Neutrophil (primary cell): Measurements from ENCODE around the gene AKNA.

ENCODE experiments used
- H3K27ac ChIP-seq: fragments of 200-600 bp; sonication (generic); 2 replicates; pipeline ENCODE4 v1.5.1; 2016; ENCODE audit warnings: mild to moderate bottlenecking, moderate library complexity
- H3K27me3 ChIP-seq: fragments of 200-600 bp; sonication (generic); 2 replicates; pipeline ENCODE4 v1.6.0; 2016; ENCODE audit warnings: mild to moderate bottlenecking
- H3K36me3 ChIP-seq: fragments of 200-600 bp; sonication (generic); 2 replicates; pipeline ENCODE4 v1.5.1; 2017
- H3K4me1 ChIP-seq, 2 experiments: fragments of 200-600 bp in 1 of 2; sonication (generic) in 1 of 2; 1 replicate in 1 of 2; 2 replicates in 1 of 2; pipeline versions ENCODE4 v1.5.1 to v1.6.1; 2013 to 2016; ENCODE audit warnings: low read depth in 1 of 2, low read length in 1 of 2, mild to moderate bottlenecking in 1 of 2, moderate library complexity in 1 of 2; ENCODE audit not compliant: control insufficient read depth in 1 of 2, insufficient read depth in 1 of 2
- H3K4me3 ChIP-seq, 2 experiments: fragments of 200-600 bp in 1 of 2; sonication (generic) in 1 of 2; 1 replicate in 1 of 2; 2 replicates in 1 of 2; pipeline ENCODE4 v1.5.1; 2013 to 2016; ENCODE audit warnings: low read depth in 1 of 2, low read length in 1 of 2, mild to moderate bottlenecking in 1 of 2, moderate library complexity in 1 of 2
- H3K9me3 ChIP-seq: fragments of 200-600 bp; sonication (generic); 2 replicates; pipeline ENCODE4 v1.5.1; 2016
- TF ChIP-seq, protein P1 (sequence below): fragments of 200-600 bp; sonication (generic); IDR thresholded peaks from 2 replicates; pipeline ENCODE4 v1.5.1; 2016; ENCODE audit warnings: antibody characterized with exemption

Gene AKNA

DNA sequence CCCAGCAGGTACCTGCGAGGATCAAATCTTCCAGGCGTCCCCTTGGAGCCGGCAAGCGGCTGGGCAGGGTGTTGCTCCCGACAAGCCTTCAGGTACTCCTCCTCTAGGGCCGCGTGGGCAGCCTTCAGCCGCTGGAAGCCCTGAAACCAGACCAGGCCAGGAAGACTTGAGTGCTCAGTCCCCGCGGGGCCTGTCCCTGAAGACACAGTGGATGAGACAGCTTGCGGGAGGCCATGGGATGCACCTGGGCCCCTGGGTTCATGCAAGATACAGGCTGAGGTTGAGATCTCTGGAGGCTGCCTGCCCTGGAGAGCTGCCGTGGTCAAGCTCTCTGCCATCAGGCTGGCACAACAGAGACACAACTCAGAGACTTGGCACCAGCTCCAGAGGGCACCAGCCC, 25.4 kb downstream of the AKNA start:
- Histone ChIP-seq H3K4me1 (peaks cover 45 to 46% of the 10 kb centered on the region in 2 experiments), H3K27me3 (no peaks in the 10 kb centered on the region), H3K9me3 (peaks cover under 1% of the 10 kb centered on the region), H3K4me3 (no peak overlapping the region), H3K27ac (peak overlapping the region; percentile 98), H3K36me3 (peaks cover 94% of the 10 kb centered on the region)
- TF ChIP-seq, protein P1, sequence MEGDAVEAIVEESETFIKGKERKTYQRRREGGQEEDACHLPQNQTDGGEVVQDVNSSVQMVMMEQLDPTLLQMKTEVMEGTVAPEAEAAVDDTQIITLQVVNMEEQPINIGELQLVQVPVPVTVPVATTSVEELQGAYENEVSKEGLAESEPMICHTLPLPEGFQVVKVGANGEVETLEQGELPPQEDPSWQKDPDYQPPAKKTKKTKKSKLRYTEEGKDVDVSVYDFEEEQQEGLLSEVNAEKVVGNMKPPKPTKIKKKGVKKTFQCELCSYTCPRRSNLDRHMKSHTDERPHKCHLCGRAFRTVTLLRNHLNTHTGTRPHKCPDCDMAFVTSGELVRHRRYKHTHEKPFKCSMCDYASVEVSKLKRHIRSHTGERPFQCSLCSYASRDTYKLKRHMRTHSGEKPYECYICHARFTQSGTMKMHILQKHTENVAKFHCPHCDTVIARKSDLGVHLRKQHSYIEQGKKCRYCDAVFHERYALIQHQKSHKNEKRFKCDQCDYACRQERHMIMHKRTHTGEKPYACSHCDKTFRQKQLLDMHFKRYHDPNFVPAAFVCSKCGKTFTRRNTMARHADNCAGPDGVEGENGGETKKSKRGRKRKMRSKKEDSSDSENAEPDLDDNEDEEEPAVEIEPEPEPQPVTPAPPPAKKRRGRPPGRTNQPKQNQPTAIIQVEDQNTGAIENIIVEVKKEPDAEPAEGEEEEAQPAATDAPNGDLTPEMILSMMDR = no peak

DNA sequence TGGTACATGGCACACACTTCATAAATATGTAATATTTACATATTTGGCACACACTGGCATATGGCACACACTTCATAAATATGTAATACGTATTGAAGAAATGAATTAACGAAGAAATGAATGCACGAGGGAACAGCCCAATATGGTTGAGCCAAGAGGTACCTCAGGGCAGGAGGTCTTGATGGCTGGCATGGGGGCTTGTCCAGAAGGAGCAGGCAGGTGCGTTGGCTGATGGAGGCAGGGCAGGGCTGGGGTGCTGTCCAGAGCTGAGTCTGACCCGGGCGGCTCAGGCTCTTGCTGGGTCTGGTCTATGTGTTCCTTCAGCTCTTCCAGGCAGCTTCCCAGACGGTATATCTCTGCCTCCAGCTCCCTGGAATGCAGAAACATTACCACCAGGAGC, 26.2 kb downstream of the AKNA start:
- TF ChIP-seq, protein P1 = no peak
- Histone ChIP-seq H3K36me3 (peaks cover 99% of the 10 kb centered on the region), H3K27ac (peak overlapping the region; percentile 98), H3K4me1 (peaks cover 37% of the 10 kb centered on the region in 2 experiments), H3K27me3 (no peaks in the 10 kb centered on the region), H3K9me3 (peaks cover 7% of the 10 kb centered on the region), H3K4me3 (no peak overlapping the region)

DNA sequence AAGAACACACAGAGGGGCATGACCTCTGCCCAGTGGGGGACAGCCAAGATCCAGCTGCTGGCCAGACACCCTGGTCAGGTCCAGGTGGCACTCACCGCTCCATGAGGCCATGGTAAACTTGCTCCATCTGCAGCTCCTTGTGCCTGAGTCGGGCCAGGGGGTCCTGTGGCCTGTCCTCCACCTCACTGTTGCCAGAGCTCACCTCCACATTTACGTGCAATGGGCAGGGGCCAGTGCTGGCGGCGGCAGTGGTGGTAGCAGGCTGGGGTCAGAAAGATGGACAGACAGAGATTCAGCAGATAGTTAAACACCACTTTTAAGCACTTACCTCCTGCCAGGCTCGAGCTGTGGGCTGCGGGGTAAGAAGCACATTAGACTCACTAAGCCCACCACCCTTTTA, 28.0 kb downstream of the AKNA start:
- Histone ChIP-seq H3K27ac (peak overlapping the region; percentile 98), H3K27me3 (no peaks in the 10 kb centered on the region), H3K9me3 (peaks cover 13% of the 10 kb centered on the region), H3K36me3 (peaks cover 100% of the 10 kb centered on the region), H3K4me3 (no peak overlapping the region), H3K4me1 (peaks cover 20% of the 10 kb centered on the region in 2 experiments)
- TF ChIP-seq, protein P1 = no peak

DNA sequence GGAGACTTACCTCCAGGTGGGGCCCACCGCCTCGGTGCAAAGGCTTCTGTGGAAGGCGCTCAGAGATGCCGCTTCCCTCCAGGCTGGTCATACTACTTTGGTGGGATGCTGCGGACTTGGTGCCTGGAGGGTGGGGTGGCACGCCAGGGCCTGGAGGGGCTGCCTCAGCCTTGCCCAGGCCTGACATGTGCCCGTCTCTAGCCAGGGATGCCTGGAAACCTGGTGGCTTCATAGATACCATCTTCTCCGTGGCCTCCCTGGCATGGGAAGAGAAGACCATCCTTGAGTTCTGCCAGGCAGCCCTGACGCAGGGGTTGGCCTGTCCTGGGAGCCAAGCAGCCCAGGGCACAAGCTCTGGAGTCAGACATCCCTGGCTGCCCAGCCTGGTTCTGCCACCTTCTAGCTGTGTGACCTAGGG, 29.9 kb downstream of the AKNA start:
- Histone ChIP-seq H3K4me1 (peaks cover under 1% of the 10 kb centered on the region in 2 experiments), H3K4me3 (no peak overlapping the region), H3K27ac (peak overlapping the region; percentile 54), H3K27me3 (no peaks in the 10 kb centered on the region), H3K9me3 (peaks cover 13% of the 10 kb centered on the region), H3K36me3 (peaks cover 100% of the 10 kb centered on the region)
- TF ChIP-seq, protein P1 = no peak

DNA sequence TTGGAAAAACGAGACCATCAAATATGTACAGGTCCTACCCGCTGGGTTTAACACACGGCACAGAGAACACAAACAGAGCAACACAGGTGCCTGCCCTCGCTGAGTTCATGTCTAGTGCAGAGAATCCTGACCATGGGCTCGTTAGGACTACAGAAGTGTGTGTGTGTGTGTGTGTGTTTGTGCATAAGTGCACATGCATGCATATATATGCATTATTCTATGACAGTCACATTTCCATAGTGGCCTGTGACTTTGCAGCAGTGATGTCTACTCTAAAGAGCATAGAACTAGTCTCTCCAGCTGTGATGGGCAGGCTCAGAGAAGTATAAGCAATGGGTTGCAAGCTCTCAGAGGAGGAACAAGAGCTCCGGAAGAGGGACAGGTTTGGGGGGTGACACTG, 30.4 kb downstream of the AKNA start:
- Histone ChIP-seq H3K4me1 (no peaks in the 10 kb centered on the region), H3K27me3 (no peaks in the 10 kb centered on the region)

More for the DNA sequence above, 30.4 kb downstream of the AKNA start:
- TF ChIP-seq, protein P1 = no peak
- peak overlapping the region; percentile 54 for H3K27ac ChIP-seq
- no peak overlapping the region for H3K4me3 ChIP-seq
- peaks cover 13% of the 10 kb centered on the region for H3K9me3 ChIP-seq
- H3K36me3 ChIP-seq = peaks cover 100% of the 10 kb centered on the region
